Neuronal stem cell (in vitro differentiated cells): ENCODE results near the gene EHBP1L1.

ENCODE experiments used
- DNase-seq: peaks from one replicate; pipeline ENCODE4 v3.0.0-alpha.2; 2013; ENCODE audit warnings: low spot score
- H2AFZ ChIP-seq: one replicate; pipeline ENCODE4 v1.6.1; 2013; ENCODE audit warnings: mild to moderate bottlenecking, low read length, inconsistent platforms
- H2AK5ac ChIP-seq: 2 replicates; pipeline ENCODE4 v1.6.1; 2013; ENCODE audit warnings: low read depth, mild to moderate bottlenecking, inconsistent platforms, low read length, moderate library complexity, mixed read lengths
- H2BK120ac ChIP-seq: 2 replicates; pipeline ENCODE4 v1.6.1; 2013; ENCODE audit warnings: low read depth, mild to moderate bottlenecking, inconsistent platforms, low read length, moderate library complexity, mixed read lengths
- H2BK12ac ChIP-seq: one replicate; pipeline ENCODE4 v1.6.1; 2013; ENCODE audit warnings: low read length, inconsistent platforms
- H2BK15ac ChIP-seq: 2 replicates; pipeline ENCODE4 v1.6.1; 2013; ENCODE audit warnings: mild to moderate bottlenecking, low read length, inconsistent platforms, mixed read lengths
- H2BK5ac ChIP-seq: one replicate; pipeline ENCODE4 v1.6.1; 2013; ENCODE audit warnings: inconsistent platforms, mild to moderate bottlenecking, low read length, moderate library complexity
- H3K14ac ChIP-seq: one replicate; pipeline ENCODE4 v1.6.1; 2013; ENCODE audit warnings: low read length, inconsistent platforms
- H3K18ac ChIP-seq: 2 replicates; pipeline ENCODE4 v1.6.1; 2013; ENCODE audit warnings: low read length, inconsistent platforms
- H3K23ac ChIP-seq: 2 replicates; pipeline ENCODE4 v1.6.1; 2013; ENCODE audit warnings: low read depth, mild to moderate bottlenecking, mixed read lengths, low read length, inconsistent platforms; ENCODE audit not compliant: poor library complexity
- H3K27ac ChIP-seq: replicated peaks from 3 replicates; pipeline ENCODE4 v1.5.1; 2013; ENCODE audit warnings: low read length, inconsistent platforms
- H3K27me3 ChIP-seq, 3 experiments: 2 replicates each; pipeline ENCODE4 v1.6.1; 2013; ENCODE audit warnings: low read length in 3 of 3, mild to moderate bottlenecking in 2 of 3, inconsistent platforms in 1 of 3, low read depth in 1 of 3, mixed read lengths in 1 of 3, moderate library complexity in 1 of 3; ENCODE audit not compliant: control insufficient read depth in 3 of 3, insufficient read depth in 3 of 3
- H3K36me3 ChIP-seq, 2 donors: replicated peaks in 1 of 2; 2 replicates each; pipeline ENCODE4 v1.6.1; 2013; ENCODE audit warnings: low read length in 2 of 2; ENCODE audit not compliant: control insufficient read depth in 2 of 2, insufficient read depth in 2 of 2
- H3K4ac ChIP-seq: 2 replicates; pipeline ENCODE4 v1.6.1; 2013; ENCODE audit warnings: inconsistent platforms, mild to moderate bottlenecking, low read length, moderate library complexity
- H3K4me1 ChIP-seq, 2 donors: 1 replicate in 1 of 2; 2 replicates in 1 of 2; pipeline ENCODE4 v1.6.1; 2013; ENCODE audit warnings: low read length in 2 of 2, low read depth in 1 of 2; ENCODE audit not compliant: control insufficient read depth in 2 of 2, insufficient read depth in 1 of 2
- H3K4me2 ChIP-seq: one replicate; pipeline ENCODE4 v1.6.1; 2013; ENCODE audit warnings: mild to moderate bottlenecking, low read length, inconsistent platforms; ENCODE audit not compliant: insufficient read depth, poor library complexity, severe bottlenecking
- H3K4me3 ChIP-seq, 2 donors: 2 replicates each; pipeline ENCODE4 v1.5.1; 2013; ENCODE audit warnings: low read length in 2 of 2, mild to moderate bottlenecking in 2 of 2, inconsistent platforms in 1 of 2, moderate library complexity in 1 of 2
- H3K79me1 ChIP-seq: one replicate; pipeline ENCODE4 v1.6.1; 2013; ENCODE audit warnings: low read depth, mild to moderate bottlenecking, inconsistent platforms, low read length, moderate library complexity
- H3K9ac ChIP-seq: one replicate; pipeline ENCODE4 v1.6.1; 2013; ENCODE audit warnings: mild to moderate bottlenecking, low read depth, low read length, inconsistent platforms; ENCODE audit not compliant: poor library complexity
- H3K9me3 ChIP-seq, 2 donors: replicated peaks in 1 of 2; 2 replicates each; pipeline versions ENCODE3 to v1.6.1; 2013; ENCODE audit warnings: low read length in 2 of 2, mild to moderate bottlenecking in 2 of 2, inconsistent platforms in 1 of 2, low read depth in 1 of 2, mixed read lengths in 1 of 2, moderate library complexity in 1 of 2; ENCODE audit not compliant: control insufficient read depth in 2 of 2, insufficient read depth in 1 of 2
- H4K8ac ChIP-seq: one replicate; pipeline ENCODE4 v1.6.1; 2013; ENCODE audit warnings: low read depth, mild to moderate bottlenecking, inconsistent platforms, low read length, moderate library complexity
- H4K91ac ChIP-seq: one replicate; pipeline ENCODE4 v1.6.1; 2013; ENCODE audit warnings: low read length, low read depth, mild to moderate bottlenecking, inconsistent platforms; ENCODE audit not compliant: poor library complexity
- WGBS, 2 donors: extraction: QIAGEN DNeasy Blood & Tissue Kit; methylation state at CpG; one replicate each; pipeline ENCODE4 v1.1.7; 2013; ENCODE audit warnings: missing lambda C conversion rate in 2 of 2, mixed read lengths in 1 of 2; ENCODE audit not compliant: insufficient read length in 2 of 2, insufficient replicate concordance in 1 of 2; ENCODE audit errors: extremely low coverage in 2 of 2; 5-methylcytosine and 5-hydroxymethylcytosine counted together

EHBP1L1 gene

GRCh38 chr11:65542738-65543390 lies 33.0 kb upstream of the EHBP1L1 start:
- no peak for DNase-seq
- Histone ChIP-seq H3K4me2 (no peak overlapping the region), H2BK120ac (no peak overlapping the region), H3K4me1 (peaks cover 0 to 16% of the 10 kb centered on the region in 2 donors), H4K8ac (no peak overlapping the region), H4K91ac (no peak overlapping the region), H3K14ac (no peak overlapping the region), H3K36me3 (peaks cover 2 to 21% of the 10 kb centered on the region in 2 donors), H3K27me3 (peaks cover 0 to 72% (median 17%) of the 10 kb centered on the region in 3 experiments), H2BK5ac (peak overlapping the region; percentile 48), H3K4ac (no peak overlapping the region), H2BK15ac (no peak overlapping the region), H2AFZ (no peak overlapping the region), H3K9ac (peak overlapping the region; percentile 12), H3K23ac (no peak overlapping the region), H2BK12ac (no peak overlapping the region), H3K4me3 (no peak overlapping the region), H3K27ac (no peak overlapping the region), H3K18ac (no peak overlapping the region), H2AK5ac (peak overlapping the region; percentile 81), H3K9me3 (no peaks in the 10 kb centered on the region), H3K79me1 (peaks cover 7% of the 10 kb centered on the region)
- no CpG with 5 or more reads among the region's 3 CpGs for WGBS, 2 donors

- WGBS, 2 donors, result no CpG with 5 or more reads among the region's 4 CpGs
- peaks cover 5% of the 10 kb centered on the region for H3K79me1 ChIP-seq
- H2BK120ac ChIP-seq, result no peak overlapping the region
- no peak overlapping the region for H2BK15ac ChIP-seq
- H3K18ac ChIP-seq, result no peak overlapping the region
- peak overlapping the region; percentile 99 for H3K4me2 ChIP-seq
- H3K9me3 ChIP-seq, result no peaks in the 10 kb centered on the region
- peaks cover 0 to 22% of the 10 kb centered on the region in 2 donors for H3K36me3 ChIP-seq
- no peak overlapping the region for H4K91ac ChIP-seq
- H2BK5ac ChIP-seq, result no peak overlapping the region
- H3K27ac ChIP-seq, result no peak overlapping the region
- H2AK5ac ChIP-seq, result peak overlapping the region; percentile 2
- no peak overlapping the region for H3K4me3 ChIP-seq
- no peak for DNase-seq
- no peak overlapping the region for H4K8ac ChIP-seq
- no peak overlapping the region for H2AFZ ChIP-seq
- no peak overlapping the region for H3K14ac ChIP-seq
- H3K9ac ChIP-seq, result no peak overlapping the region
- H3K4me1 ChIP-seq, result peaks cover 0 to 9% of the 10 kb centered on the region in 2 donors
- peaks cover 0 to 60% (median 5%) of the 10 kb centered on the region in 3 experiments for H3K27me3 ChIP-seq
- no peak overlapping the region for H3K4ac ChIP-seq
- H3K23ac ChIP-seq, result no peak overlapping the region
- no peak overlapping the region for H2BK12ac ChIP-seq
Measured at GRCh38 chr11:65545853-65546216, 30.0 kb upstream of the EHBP1L1 start.

- H3K9me3 ChIP-seq, result no peaks in the 10 kb centered on the region
- no peak overlapping the region for H3K4ac ChIP-seq
- peak overlapping the region; percentile 66 for H3K9ac ChIP-seq
- H2AFZ ChIP-seq, result no peak overlapping the region
- H3K79me1 ChIP-seq, result peaks cover 5% of the 10 kb centered on the region
- peaks cover 0 to 56% (median 5%) of the 10 kb centered on the region in 3 experiments for H3K27me3 ChIP-seq
- peak overlapping the region in 1 of 2 donors; percentile 82 for H3K4me3 ChIP-seq
- no peak overlapping the region for H2BK12ac ChIP-seq
- H3K27ac ChIP-seq, result no peak overlapping the region
- H2BK120ac ChIP-seq, result no peak overlapping the region
- H3K4me1 ChIP-seq, result peaks cover 0 to 6% of the 10 kb centered on the region in 2 donors
- peak overlapping the region; percentile 99 for H3K4me2 ChIP-seq
- H4K91ac ChIP-seq, result no peak overlapping the region
- peak overlapping the region; percentile 2 for H2AK5ac ChIP-seq
- H3K14ac ChIP-seq, result no peak overlapping the region
- H3K36me3 ChIP-seq, result peaks cover 0 to 21% of the 10 kb centered on the region in 2 donors
- H3K23ac ChIP-seq, result peak overlapping the region; percentile 96
- H4K8ac ChIP-seq, result no peak overlapping the region
- WGBS, 2 donors, result no CpG with 5 or more reads among the region's 64 CpGs
- no peak overlapping the region for H2BK5ac ChIP-seq
- peak; percentile 84 for DNase-seq
- H3K18ac ChIP-seq, result peak overlapping the region; percentile 93
- H2BK15ac ChIP-seq, result no peak overlapping the region
Measured at GRCh38 chr11:65546217-65546958, 29.5 kb upstream of the EHBP1L1 start.

GRCh38 chr11:65547446-65548125 lies 28.3 kb upstream of the EHBP1L1 start:
- H3K4me1 ChIP-seq, result peaks cover 0 to 7% of the 10 kb centered on the region in 2 donors
- H2BK120ac ChIP-seq, result no peak overlapping the region
- no peak for DNase-seq
- H3K4me2 ChIP-seq, result no peak overlapping the region
- H2BK15ac ChIP-seq, result peak overlapping the region; percentile 31
- H2BK5ac ChIP-seq, result no peak overlapping the region
- no peaks in the 10 kb centered on the region for H3K9me3 ChIP-seq
- peak overlapping the region; percentile 36 for H3K9ac ChIP-seq
- H3K27ac ChIP-seq, result no peak overlapping the region
- H2BK12ac ChIP-seq, result no peak overlapping the region
- H3K18ac ChIP-seq, result peak overlapping the region; percentile 73
- no CpG with 5 or more reads among the region's 52 CpGs for WGBS, 2 donors
- H3K4ac ChIP-seq, result peak overlapping the region; percentile 43
- H3K79me1 ChIP-seq, result peaks cover 5% of the 10 kb centered on the region
- H2AFZ ChIP-seq, result no peak overlapping the region
- peaks cover 0 to 17% of the 10 kb centered on the region in 2 donors for H3K36me3 ChIP-seq
- H4K8ac ChIP-seq, result no peak overlapping the region
- H4K91ac ChIP-seq, result no peak overlapping the region
- peak overlapping the region; percentile 72 for H2AK5ac ChIP-seq
- no peak overlapping the region for H3K4me3 ChIP-seq
- H3K14ac ChIP-seq, result no peak overlapping the region
- H3K27me3 ChIP-seq, result peaks cover 0 to 52% (median 5%) of the 10 kb centered on the region in 3 experiments
- peak overlapping the region; percentile 49 for H3K23ac ChIP-seq
